ENCODE results near the gene GPX1.

The GPX1 gene

DNA sequence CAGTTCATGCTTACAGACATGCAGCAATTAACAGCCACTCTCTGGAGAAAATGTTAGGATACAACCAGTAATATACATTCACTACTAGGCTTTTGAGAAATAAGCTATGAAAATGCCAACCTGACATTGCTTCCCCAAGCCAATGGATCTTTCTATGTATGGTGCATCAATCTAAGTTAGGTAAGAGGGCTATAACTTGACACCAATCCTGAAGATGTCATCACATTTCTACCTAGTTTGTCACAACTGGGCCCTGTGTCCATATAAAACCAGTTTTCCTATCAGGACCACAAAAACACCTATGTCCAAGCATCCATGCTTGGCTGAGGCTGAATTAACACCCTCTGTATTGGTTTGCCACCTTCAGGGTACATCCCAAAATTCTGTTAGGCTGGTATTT is 13.8 kb upstream of the GPX1 start:
- TF ChIP-seq POLR2AphosphoS5 (IDR thresholded peaks at IDR 0.05; ENCODE audit: low read depth, low read length), result no peak

DNA sequence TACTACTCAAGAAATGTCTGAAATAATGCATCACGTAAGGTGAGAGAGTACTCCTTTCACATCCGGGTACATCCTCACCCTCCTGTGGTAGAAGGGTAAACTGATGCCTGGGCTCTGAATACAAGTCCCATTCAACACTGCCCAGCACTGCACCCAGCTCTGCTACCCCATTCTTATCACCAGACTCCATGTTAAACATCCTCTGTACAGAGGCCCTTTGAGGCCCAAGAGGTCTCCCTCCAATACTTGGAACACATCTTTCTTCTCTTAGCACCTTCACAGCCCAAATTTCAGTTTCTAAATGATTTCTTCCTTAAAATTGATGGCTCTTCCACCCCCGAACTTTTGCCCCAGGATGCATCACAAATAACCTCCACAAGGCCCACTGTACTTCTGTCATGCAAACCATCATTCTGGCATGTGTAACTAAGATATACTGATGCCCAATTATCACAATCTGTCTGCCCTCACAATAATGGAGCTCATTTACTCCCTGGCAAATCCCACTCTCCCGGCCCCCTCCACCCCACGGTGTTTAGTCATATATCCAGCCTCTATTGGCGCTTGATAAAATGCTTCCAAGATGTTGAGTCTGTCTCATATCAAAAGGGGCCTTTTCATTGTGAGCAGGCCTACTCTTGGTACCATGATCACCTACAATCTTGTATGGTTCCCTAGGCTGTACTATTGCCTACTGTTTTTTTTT is 12.6 kb upstream of the GPX1 start:
- TF ChIP-seq POLR2AphosphoS5 (IDR thresholded peaks at IDR 0.05; ENCODE audit: low read depth, low read length) (no peak), SIN3A (IDR thresholded peaks at IDR 0.05; ENCODE audit: borderline replicate concordance, insufficient read depth, low read length) (no peak), TAF1 (IDR thresholded peaks at IDR 0.05; ENCODE audit: borderline replicate concordance, insufficient read depth, low read length) (no peak), FOXP2 (optimal IDR thresholded peaks at IDR 0.05; ENCODE audit: borderline replicate concordance, extremely low read depth, extremely low read length, insufficient read depth) (no peak)
- TF ChIP-seq, protein P1, sequence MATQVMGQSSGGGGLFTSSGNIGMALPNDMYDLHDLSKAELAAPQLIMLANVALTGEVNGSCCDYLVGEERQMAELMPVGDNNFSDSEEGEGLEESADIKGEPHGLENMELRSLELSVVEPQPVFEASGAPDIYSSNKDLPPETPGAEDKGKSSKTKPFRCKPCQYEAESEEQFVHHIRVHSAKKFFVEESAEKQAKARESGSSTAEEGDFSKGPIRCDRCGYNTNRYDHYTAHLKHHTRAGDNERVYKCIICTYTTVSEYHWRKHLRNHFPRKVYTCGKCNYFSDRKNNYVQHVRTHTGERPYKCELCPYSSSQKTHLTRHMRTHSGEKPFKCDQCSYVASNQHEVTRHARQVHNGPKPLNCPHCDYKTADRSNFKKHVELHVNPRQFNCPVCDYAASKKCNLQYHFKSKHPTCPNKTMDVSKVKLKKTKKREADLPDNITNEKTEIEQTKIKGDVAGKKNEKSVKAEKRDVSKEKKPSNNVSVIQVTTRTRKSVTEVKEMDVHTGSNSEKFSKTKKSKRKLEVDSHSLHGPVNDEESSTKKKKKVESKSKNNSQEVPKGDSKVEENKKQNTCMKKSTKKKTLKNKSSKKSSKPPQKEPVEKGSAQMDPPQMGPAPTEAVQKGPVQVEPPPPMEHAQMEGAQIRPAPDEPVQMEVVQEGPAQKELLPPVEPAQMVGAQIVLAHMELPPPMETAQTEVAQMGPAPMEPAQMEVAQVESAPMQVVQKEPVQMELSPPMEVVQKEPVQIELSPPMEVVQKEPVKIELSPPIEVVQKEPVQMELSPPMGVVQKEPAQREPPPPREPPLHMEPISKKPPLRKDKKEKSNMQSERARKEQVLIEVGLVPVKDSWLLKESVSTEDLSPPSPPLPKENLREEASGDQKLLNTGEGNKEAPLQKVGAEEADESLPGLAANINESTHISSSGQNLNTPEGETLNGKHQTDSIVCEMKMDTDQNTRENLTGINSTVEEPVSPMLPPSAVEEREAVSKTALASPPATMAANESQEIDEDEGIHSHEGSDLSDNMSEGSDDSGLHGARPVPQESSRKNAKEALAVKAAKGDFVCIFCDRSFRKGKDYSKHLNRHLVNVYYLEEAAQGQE (IDR thresholded peaks at IDR 0.05; ENCODE audit: insufficient read depth in 1 of 2, low read depth in 2 of 2, low read length in 2 of 2), result no peak

DNA sequence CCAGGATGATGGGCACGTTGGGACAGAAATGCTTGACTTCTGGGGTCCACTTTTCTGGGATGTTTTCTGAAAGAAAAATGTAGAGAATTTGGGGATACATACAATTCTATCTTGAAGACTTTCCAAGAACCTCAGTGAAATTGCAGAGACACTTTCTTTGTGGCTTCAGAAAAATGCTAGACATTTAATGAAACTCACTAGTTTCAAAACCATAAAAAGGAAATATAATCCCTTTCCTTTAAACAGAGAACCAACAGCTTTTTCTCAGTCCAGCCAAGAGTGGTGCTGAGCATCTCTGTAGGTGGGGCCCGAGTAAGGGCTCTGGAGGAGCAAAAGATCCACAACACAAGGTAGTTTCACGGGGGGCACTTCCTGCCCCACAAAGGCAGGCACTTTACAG is 4.4 kb upstream of the GPX1 start:
- no peak for TF ChIP-seq POLR2AphosphoS5 (IDR thresholded peaks at IDR 0.05; ENCODE audit: low read depth, low read length)
- TF ChIP-seq, protein P1 (IDR thresholded peaks at IDR 0.05; ENCODE audit: insufficient read depth in 1 of 2, low read depth in 2 of 2, low read length in 2 of 2), result no peak
- TF ChIP-seq TAF1 (IDR thresholded peaks at IDR 0.05; ENCODE audit: borderline replicate concordance, insufficient read depth, low read length), result no peak
- TF ChIP-seq FOXP2 (optimal IDR thresholded peaks at IDR 0.05; ENCODE audit: borderline replicate concordance, extremely low read depth, extremely low read length, insufficient read depth), result no peak
- TF ChIP-seq SIN3A (IDR thresholded peaks at IDR 0.05; ENCODE audit: borderline replicate concordance, insufficient read depth, low read length), result no peak

GRCh38 chr3:49359623-49360022 is 1.5 kb upstream of the GPX1 start:
- no peak for TF ChIP-seq FOXP2 (optimal IDR thresholded peaks at IDR 0.05; ENCODE audit: borderline replicate concordance, extremely low read depth, extremely low read length, insufficient read depth)
- no peak for TF ChIP-seq SIN3A (IDR thresholded peaks at IDR 0.05; ENCODE audit: borderline replicate concordance, insufficient read depth, low read length)
- TF ChIP-seq POLR2AphosphoS5 (IDR thresholded peaks at IDR 0.05; ENCODE audit: low read depth, low read length), result no peak
- no peak for TF ChIP-seq TAF1 (IDR thresholded peaks at IDR 0.05; ENCODE audit: borderline replicate concordance, insufficient read depth, low read length)

DNA sequence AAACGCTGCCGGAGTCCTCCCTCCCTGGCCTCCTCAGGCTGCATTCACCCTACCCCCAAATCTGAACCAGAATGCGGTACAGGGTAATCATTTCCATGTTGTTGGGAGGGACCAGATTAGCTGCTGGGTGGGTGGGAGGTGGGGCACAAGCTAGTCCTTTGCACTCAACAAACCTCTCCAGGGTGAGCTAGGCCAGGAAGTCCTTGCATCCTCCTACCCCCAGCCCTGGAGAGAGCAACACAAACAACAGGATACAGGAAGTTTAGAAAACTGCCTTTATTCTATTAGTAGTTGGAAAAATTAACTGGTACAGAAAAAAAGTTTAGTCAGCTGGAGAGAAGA is 702 bp upstream of the GPX1 start:
- TF ChIP-seq POLR2AphosphoS5 (IDR thresholded peaks at IDR 0.05; ENCODE audit: low read depth, low read length) (no peak), TAF1 (IDR thresholded peaks at IDR 0.05; ENCODE audit: borderline replicate concordance, insufficient read depth, low read length) (no peak), FOXP2 (optimal IDR thresholded peaks at IDR 0.05; ENCODE audit: borderline replicate concordance, extremely low read depth, extremely low read length, insufficient read depth) (no peak), SIN3A (IDR thresholded peaks at IDR 0.05; ENCODE audit: borderline replicate concordance, insufficient read depth, low read length) (no peak)
- TF ChIP-seq, protein P1 (IDR thresholded peaks at IDR 0.05; ENCODE audit: insufficient read depth in 1 of 2, low read depth in 2 of 2, low read length in 2 of 2), result no peak

DNA sequence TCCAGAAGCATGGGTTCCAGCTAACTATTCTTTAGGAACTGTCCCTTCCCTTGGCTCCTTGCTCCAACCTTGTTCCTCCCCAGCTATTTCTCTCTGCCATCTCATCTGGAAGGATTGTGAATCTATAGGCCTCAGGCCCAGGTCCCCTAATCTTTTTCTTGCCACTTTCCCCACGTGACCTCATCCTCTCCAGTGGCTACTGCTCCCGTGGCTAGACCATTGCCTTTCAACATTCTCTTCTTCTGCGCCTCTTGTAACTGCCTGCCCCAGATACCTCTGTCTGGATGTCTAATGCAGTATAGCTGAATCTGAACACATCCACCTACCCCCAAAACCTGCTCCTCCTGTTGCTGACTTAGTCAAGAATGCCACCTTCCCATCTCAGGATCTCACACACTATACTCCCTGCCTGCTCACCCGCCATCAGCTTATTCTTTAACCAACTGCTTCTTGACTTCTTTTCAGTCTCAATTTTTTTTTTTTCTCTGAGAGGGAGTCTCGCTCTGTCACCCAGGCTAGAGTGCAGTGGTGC is 5.2 kb downstream of the GPX1 start:
- TF ChIP-seq POLR2AphosphoS5 (IDR thresholded peaks at IDR 0.05; ENCODE audit: low read depth, low read length), result no peak
- TF ChIP-seq FOXP2 (optimal IDR thresholded peaks at IDR 0.05; ENCODE audit: borderline replicate concordance, extremely low read depth, extremely low read length, insufficient read depth), result no peak
- TF ChIP-seq SIN3A (IDR thresholded peaks at IDR 0.05; ENCODE audit: borderline replicate concordance, insufficient read depth, low read length), result no peak
- TF ChIP-seq, protein P1 (IDR thresholded peaks at IDR 0.05; ENCODE audit: insufficient read depth in 1 of 2, low read depth in 2 of 2, low read length in 2 of 2), result no peak
- no peak for TF ChIP-seq TAF1 (IDR thresholded peaks at IDR 0.05; ENCODE audit: borderline replicate concordance, insufficient read depth, low read length)

All from PFSK-1 (cell line).